Kidney (tissue), 14 donors: ENCODE measurements around the gene OS9. TPM values are rescaled to one million over a fixed set of nuclear protein-coding genes. Genes with fewer than 3 reads are reported as not detected.

Experiments used
- DNase-seq, 5 donors: peaks; one replicate each; pipeline ENCODE4 v3.0.0-alpha.2; 2013 to 2020
- FAIRE-seq: peaks from 2 replicates; lab custom pipeline; 2012; peaks lifted over from hg19 to GRCh38; lab: Jason Lieb, UNC
- H3K27ac ChIP-seq, 2 donors: one replicate each; pipeline ENCODE4 v1.7.0; 2013; ENCODE audit warnings: low read depth in 2 of 2, low read length in 2 of 2, inconsistent platforms in 1 of 2
- H3K27me3 ChIP-seq: one replicate; pipeline ENCODE4 v1.7.1; 2013; ENCODE audit warnings: low read length, inconsistent platforms; ENCODE audit not compliant: control insufficient read depth, insufficient read depth
- H3K36me3 ChIP-seq, 3 donors: one replicate each; pipeline versions ENCODE4 v1.7.0 to v1.7.1; 2013; ENCODE audit warnings: low read length in 3 of 3, control low read depth in 1 of 3, inconsistent platforms in 1 of 3; ENCODE audit not compliant: insufficient read depth in 3 of 3, control insufficient read depth in 2 of 3
- H3K4me1 ChIP-seq, 3 donors: one replicate each; pipeline versions ENCODE4 v1.7.0 to v1.7.1; 2013; ENCODE audit warnings: low read length in 3 of 3, inconsistent platforms in 1 of 3, low read depth in 1 of 3; ENCODE audit not compliant: control insufficient read depth in 2 of 3, insufficient read depth in 2 of 3
- H3K4me3 ChIP-seq, 3 donors: one replicate each; pipeline versions ENCODE4 v1.7.0 to v1.8.1; 2013; ENCODE audit warnings: low read length in 3 of 3, control low read depth in 1 of 3, inconsistent platforms in 1 of 3
- H3K9ac ChIP-seq, 3 donors: one replicate each; pipeline versions ENCODE4 v1.7.0 to v1.7.1; 2013; ENCODE audit warnings: low read length in 3 of 3, control low read depth in 1 of 3, inconsistent platforms in 1 of 3
- H3K9me3 ChIP-seq, 3 donors: one replicate each; pipeline versions ENCODE4 v1.7.0 to v1.7.1; 2013; ENCODE audit warnings: low read length in 3 of 3, control low read depth in 1 of 3, inconsistent platforms in 1 of 3; ENCODE audit not compliant: control insufficient read depth in 2 of 3, insufficient read depth in 1 of 3
- CTCF ChIP-seq: IDR thresholded peaks from 3 replicates; pipeline ENCODE4 v1.5.1; 2012; ENCODE audit warnings: mild to moderate bottlenecking, moderate library complexity, borderline replicate concordance; ENCODE audit not compliant: insufficient read depth; ENCODE audit errors: extremely low read depth
- intact Hi-C: fragments of 100-400 bp; cut with DNase I; formaldehyde crosslinking; loops from one replicate; pipeline ENCODE4 v1.11.1; 2022
- polyA plus RNA-seq: library from polyadenylated mRNA; stranded (reverse); fragments of 350-450 nt; fragmentation: Illumina TruSeq; extraction: RNeasy Lipid Tissue Mini Kit (QIAGEN cat#74804); gene quantifications from one replicate; pipeline ENCODE4 v1.2.3, GENCODE V29; 2014; ENCODE audit warnings: low read depth, low replicate concordance; ENCODE audit not compliant: insufficient read depth
- total RNA-seq: library from RNA; stranded (reverse); fragmentation: NEBNext Ultra II Directional; extraction: Animal tissue kit (Norgen Biotek cat#: 25700); gene quantifications from one replicate; pipeline ENCODE4 v1.2.1, GENCODE V29; 2021
- donor health status: control.
- donor health status: control.
- donor health status: control.
- donor health status: control.
- donor health status: control.
- donor health status: DM: yes; HTN: yes; CAD: no.
- donor health status: Normal renal cell carcinoma (clear cell type).

The OS9 gene
- total and polyA plus RNA-seq, 2 donors from 2014 or later: 256 to 325 TPM

- FAIRE-seq (no peak), DNase-seq (peak in 2 of 5 donors; percentile 37 to 44)
- peaks cover 0 to 7% (median 6%) of the 10 kb centered on the region in 3 donors for H3K4me1 ChIP-seq
- peaks cover 5 to 19% (median 11%) of the 10 kb centered on the region in 3 donors for H3K36me3 ChIP-seq
- H3K9ac ChIP-seq: peak overlapping the region; percentile 63 to 91 (median 83)
- intact Hi-C loops: no loop called here
- no peak for TF ChIP-seq CTCF
- H3K9me3 ChIP-seq: no peaks in the 10 kb centered on the region
- H3K27ac ChIP-seq: no peak overlapping the region
- H3K4me3 ChIP-seq: peak overlapping the region; percentile 87 to 98 (median 98)
- no peaks in the 10 kb centered on the region for H3K27me3 ChIP-seq
These were observed 607 bp downstream of the OS9 start for GRCh38 chr12:57694459-57695019.

- Histone ChIP-seq H3K27ac (no peak overlapping the region), H3K9me3 (no peaks in the 10 kb centered on the region), H3K9ac (no peak overlapping the region), H3K36me3 (peaks cover 5 to 19% (median 11%) of the 10 kb centered on the region in 3 donors), H3K4me3 (no peak overlapping the region), H3K27me3 (no peaks in the 10 kb centered on the region), H3K4me1 (peaks cover 0 to 7% (median 6%) of the 10 kb centered on the region in 3 donors)
- no peak for FAIRE-seq
- no peak for DNase-seq
- intact Hi-C loops: no loop called here
- no peak for TF ChIP-seq CTCF
These were observed 2.0 kb downstream of the OS9 start for GRCh38 chr12:57695770-57696432.

GRCh38 chr12:57697076-57697475 is 3.1 kb downstream of the OS9 start:
- FAIRE-seq: no peak
- Histone ChIP-seq H3K9ac (no peak overlapping the region), H3K4me3 (no peak overlapping the region), H3K27ac (no peak overlapping the region), H3K4me1 (peaks cover 0 to 7% (median 6%) of the 10 kb centered on the region in 3 donors), H3K27me3 (no peaks in the 10 kb centered on the region), H3K36me3 (peaks cover 5 to 19% (median 11%) of the 10 kb centered on the region in 3 donors), H3K9me3 (no peaks in the 10 kb centered on the region)
- DNase-seq: no peak
- TF ChIP-seq CTCF: no peak
- intact Hi-C loops: no loop called here
